Measurements from ENCODE around the gene TSPAN3. TPM values are rescaled to one million over a fixed set of nuclear protein-coding genes. Genes with fewer than 3 reads are reported as not detected.

Gene TSPAN3
- total RNA-seq, 4 donors from 2014 or later: 34.0 to 115 (median 93.0) TPM

DNA sequence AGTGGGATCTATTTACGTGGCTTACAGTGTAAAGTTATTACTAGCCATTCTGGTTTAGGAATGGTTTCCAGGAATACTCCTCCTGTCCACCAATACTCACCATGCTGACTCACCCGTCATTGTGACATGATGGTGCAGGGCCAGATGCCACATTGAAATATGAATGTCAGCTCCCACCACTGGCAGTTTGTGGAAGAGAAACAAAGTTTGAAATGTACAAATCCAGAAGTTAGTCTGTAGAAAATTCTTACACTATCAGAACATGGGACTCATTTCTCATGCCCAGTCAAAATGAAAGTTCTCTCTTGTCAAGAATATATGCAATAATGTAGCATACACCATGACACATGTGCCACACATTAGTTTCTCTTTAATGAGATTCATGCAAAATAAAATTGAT is 14.4 kb upstream of the TSPAN3 start:
- no peak overlapping the region for H3K4me3 ChIP-seq
- no peak overlapping the region for H3K27ac ChIP-seq
- 64% methylated on average over 2 of the region's 2 CpGs for WGBS

GRCh38 chr15:77084436-77084835 is 13.5 kb upstream of the TSPAN3 start:
- TF ChIP-seq EP300 (IDR thresholded peaks at IDR 0.05) (no peak), POLR2A (IDR thresholded peaks at IDR 0.05) (no peak), POLR2AphosphoS5 (IDR thresholded peaks at IDR 0.05) (no peak)
- TF ChIP-seq, protein P1, sequence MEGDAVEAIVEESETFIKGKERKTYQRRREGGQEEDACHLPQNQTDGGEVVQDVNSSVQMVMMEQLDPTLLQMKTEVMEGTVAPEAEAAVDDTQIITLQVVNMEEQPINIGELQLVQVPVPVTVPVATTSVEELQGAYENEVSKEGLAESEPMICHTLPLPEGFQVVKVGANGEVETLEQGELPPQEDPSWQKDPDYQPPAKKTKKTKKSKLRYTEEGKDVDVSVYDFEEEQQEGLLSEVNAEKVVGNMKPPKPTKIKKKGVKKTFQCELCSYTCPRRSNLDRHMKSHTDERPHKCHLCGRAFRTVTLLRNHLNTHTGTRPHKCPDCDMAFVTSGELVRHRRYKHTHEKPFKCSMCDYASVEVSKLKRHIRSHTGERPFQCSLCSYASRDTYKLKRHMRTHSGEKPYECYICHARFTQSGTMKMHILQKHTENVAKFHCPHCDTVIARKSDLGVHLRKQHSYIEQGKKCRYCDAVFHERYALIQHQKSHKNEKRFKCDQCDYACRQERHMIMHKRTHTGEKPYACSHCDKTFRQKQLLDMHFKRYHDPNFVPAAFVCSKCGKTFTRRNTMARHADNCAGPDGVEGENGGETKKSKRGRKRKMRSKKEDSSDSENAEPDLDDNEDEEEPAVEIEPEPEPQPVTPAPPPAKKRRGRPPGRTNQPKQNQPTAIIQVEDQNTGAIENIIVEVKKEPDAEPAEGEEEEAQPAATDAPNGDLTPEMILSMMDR (IDR thresholded peaks at IDR 0.05): no peak
- DNase-seq (ENCODE audit: low spot score in 2 of 2): no peak
- 99% methylated on average over 8 of the region's 8 CpGs for WGBS
- Histone ChIP-seq H3K9me3 (no peaks in the 10 kb centered on the region), H3K27ac (no peak overlapping the region), H3K36me3 (no peaks in the 10 kb centered on the region), H3K4me3 (no peak overlapping the region), H3K27me3 (no peaks in the 10 kb centered on the region), H3K4me1 (peaks cover 9% of the 10 kb centered on the region)

More for the DNA sequence above, 14.4 kb upstream of the TSPAN3 start:
- H3K36me3 ChIP-seq: no peaks in the 10 kb centered on the region
- H3K4me1 ChIP-seq: peaks cover 9% of the 10 kb centered on the region
- TF ChIP-seq, protein P1 (IDR thresholded peaks at IDR 0.05): no peak
- TF ChIP-seq POLR2AphosphoS5 (IDR thresholded peaks at IDR 0.05): no peak
- no peaks in the 10 kb centered on the region for H3K9me3 ChIP-seq
- H3K27me3 ChIP-seq: no peaks in the 10 kb centered on the region
- no peak for DNase-seq (ENCODE audit: low spot score in 2 of 2)

DNA sequence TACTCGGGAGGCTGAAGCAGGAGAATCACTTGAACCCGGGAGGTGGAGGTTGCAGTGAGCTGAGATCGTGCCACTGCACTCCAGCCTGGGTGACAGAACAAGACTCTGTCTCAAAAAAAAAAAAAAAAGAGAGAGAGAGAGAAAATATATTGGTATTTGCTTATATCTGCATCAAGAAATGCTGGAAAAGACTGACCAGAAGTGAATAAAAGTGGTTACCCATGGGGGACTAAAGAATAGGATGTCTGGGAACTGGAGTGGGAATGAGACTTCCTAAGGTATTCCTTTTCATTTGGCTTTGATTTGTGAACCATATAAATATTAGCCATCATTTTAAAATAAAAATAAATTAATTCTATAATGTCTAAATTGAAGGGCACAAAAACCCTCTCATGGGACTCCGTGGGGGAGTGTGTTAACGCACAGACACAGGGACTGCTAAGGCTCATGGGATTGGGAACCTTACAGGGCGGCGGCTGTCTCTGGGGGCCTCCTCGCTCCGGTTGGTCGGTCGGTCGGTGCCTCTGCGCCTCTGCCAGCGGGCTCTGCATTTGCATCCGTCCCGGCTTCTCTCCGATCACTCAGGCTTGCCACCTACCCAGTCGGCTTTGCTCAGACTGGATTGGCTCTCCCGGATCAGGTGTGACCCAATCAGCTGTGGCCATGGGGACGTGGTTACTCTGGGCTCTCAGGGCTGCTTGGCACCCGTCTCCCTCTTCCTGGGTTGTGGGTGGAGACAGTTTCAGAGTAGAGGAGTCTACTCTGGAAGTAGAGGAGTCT is 12.7 kb upstream of the TSPAN3 start:
- H3K4me3 ChIP-seq: peak overlapping the region; percentile 26
- H3K27me3 ChIP-seq: no peaks in the 10 kb centered on the region
- WGBS: 22% methylated on average over 18 of the region's 21 CpGs
- no peaks in the 10 kb centered on the region for H3K9me3 ChIP-seq
- TF ChIP-seq, protein P1 (IDR thresholded peaks at IDR 0.05): no peak
- no peak for TF ChIP-seq POLR2AphosphoS5 (IDR thresholded peaks at IDR 0.05)
- no peak for TF ChIP-seq EP300 (IDR thresholded peaks at IDR 0.05)
- DNase-seq (ENCODE audit: low spot score in 2 of 2): peak in 1 of 2 donors; percentile 85
- peaks cover 9% of the 10 kb centered on the region for H3K4me1 ChIP-seq
- H3K36me3 ChIP-seq: no peaks in the 10 kb centered on the region
- no peak overlapping the region for H3K27ac ChIP-seq

DNA sequence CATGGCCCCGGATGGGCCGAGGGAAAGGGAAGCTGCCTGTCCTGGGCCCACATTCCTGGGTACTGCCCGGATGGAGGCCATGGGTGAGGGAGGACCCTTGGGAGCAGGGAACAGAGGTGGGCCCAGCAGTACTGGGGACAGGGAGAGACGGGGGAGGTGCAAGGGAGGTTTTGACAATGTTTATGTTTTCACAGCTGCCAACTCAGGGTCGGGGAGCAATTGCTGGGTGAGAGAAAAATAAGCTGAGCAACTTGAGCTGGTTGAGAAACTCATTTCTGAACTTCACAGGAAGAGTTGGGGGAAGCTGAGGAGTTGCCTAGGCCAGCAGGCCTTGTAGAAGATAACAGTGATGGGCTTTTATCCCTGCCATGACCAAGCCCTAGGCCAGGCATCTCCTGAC is 11.1 kb upstream of the TSPAN3 start:
- no peaks in the 10 kb centered on the region for H3K9me3 ChIP-seq
- no peaks in the 10 kb centered on the region for H3K27me3 ChIP-seq
- 83% methylated on average over 5 of the region's 5 CpGs for WGBS
- peaks cover 9% of the 10 kb centered on the region for H3K4me1 ChIP-seq
- no peak for DNase-seq (ENCODE audit: low spot score in 2 of 2)
- TF ChIP-seq POLR2A (IDR thresholded peaks at IDR 0.05) (no peak), POLR2AphosphoS5 (IDR thresholded peaks at IDR 0.05) (no peak), EP300 (IDR thresholded peaks at IDR 0.05) (no peak)
- TF ChIP-seq, protein P1 (IDR thresholded peaks at IDR 0.05): no peak
- H3K27ac ChIP-seq: no peak overlapping the region
- H3K36me3 ChIP-seq: no peaks in the 10 kb centered on the region
- no peak overlapping the region for H3K4me3 ChIP-seq

DNA sequence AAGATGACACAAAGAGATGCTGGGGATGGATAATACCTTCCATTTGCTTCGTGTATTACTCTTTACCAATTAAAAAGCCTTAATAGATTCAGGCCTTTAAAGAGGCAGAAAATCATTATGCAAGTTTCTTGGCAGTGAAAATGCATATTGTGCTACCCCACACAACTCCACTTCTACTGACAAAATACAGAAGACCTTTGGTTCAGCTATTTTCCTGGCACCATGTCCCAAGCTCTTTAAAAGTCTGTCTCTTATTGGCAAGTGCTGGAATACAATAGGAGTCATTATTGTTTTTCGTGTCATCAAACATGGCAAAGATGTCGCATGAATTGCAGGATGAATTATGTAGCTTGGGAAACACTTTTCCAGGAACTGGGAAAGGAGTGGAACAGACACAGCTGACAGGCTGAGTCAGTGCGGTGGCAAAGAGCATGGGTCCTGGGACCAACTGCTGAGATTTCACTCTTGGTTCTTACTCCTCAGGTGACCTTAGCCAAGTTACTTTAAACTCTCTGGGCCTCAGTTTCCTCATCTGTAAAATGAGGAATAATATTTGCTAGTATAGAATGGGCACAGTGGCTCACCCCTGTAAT is 5.5 kb upstream of the TSPAN3 start:
- Histone ChIP-seq H3K27ac (no peak overlapping the region), H3K27me3 (no peaks in the 10 kb centered on the region), H3K4me3 (no peak overlapping the region), H3K36me3 (no peaks in the 10 kb centered on the region), H3K9me3 (no peaks in the 10 kb centered on the region), H3K4me1 (no peaks in the 10 kb centered on the region)
- DNase-seq (ENCODE audit: low spot score in 2 of 2): no peak
- WGBS: 52% methylated on average over 4 of the region's 4 CpGs
- TF ChIP-seq POLR2AphosphoS5 (IDR thresholded peaks at IDR 0.05) (no peak), EP300 (IDR thresholded peaks at IDR 0.05) (no peak)
- TF ChIP-seq, protein P1 (IDR thresholded peaks at IDR 0.05): no peak
